22Rv1 (cell line): Measurements from ENCODE around the gene ATRNL1.
"Not testable (repeated sequence)": the region's sequence is repeated elsewhere in the genome, so short reads cannot be mapped to it uniquely, and the experiment has no call there.

ENCODE experiments used
- H3K27ac ChIP-seq: fragments of 450-650 bp; 2 replicates; pipeline ENCODE4 v1.5.1; 2017
- CTCF ChIP-seq: fragments of 450-650 bp; IDR thresholded peaks from 2 replicates; pipeline ENCODE4 v1.5.1; 2017; ENCODE audit warnings: mild to moderate bottlenecking
- ZFX ChIP-seq: fragments of 450-650 bp; IDR thresholded peaks from 2 replicates; pipeline ENCODE4 v1.6.1; 2017; ENCODE audit warnings: antibody characterized with exemption, borderline replicate concordance

ATRNL1 gene

DNA sequence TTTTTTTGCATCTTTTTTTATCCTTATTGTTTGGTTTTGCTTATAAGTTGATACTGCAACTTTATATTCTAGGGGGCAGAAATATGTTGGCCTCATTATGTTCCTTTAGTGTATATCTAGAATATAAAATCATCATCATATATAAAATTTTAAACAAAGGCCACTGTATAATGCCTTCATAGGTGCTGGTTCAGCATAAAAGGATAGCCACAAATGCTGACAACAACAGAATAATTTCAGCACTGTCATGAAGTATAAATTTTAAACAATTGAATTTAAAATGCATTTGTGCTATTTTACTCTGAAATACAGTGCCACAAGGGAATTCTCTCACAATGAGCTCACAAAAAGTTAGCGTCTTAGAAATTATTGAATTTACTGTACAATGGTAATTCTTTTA is 285.9 kb downstream of the ATRNL1 start:
- no peak overlapping the region for H3K27ac ChIP-seq
- no peak for TF ChIP-seq ZFX
- no peak for TF ChIP-seq CTCF

DNA sequence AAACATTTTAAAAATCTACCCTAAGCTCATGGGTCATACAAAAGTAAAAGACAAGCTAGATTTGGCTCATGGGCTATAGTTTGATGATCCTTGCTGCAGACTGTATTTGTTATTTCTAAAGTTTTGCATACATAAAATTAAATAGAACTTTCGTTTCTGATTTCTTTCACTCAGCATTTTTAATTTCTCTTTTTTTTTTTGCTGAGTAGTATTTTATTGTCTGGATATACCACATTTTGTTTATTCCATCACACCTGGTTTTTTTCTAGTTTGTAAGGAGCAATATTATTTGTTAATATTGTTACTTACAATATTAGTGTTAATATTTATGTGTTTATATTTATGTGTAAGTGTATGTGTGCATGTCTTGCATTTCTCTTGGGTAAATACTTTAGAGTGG is 291.5 kb downstream of the ATRNL1 start:
- TF ChIP-seq ZFX, result no peak
- no peak for TF ChIP-seq CTCF
- H3K27ac ChIP-seq, result no peak overlapping the region

- TF ChIP-seq ZFX (no peak), CTCF (no peak)
- no peak overlapping the region for H3K27ac ChIP-seq
Measured at GRCh38 chr10:115390607-115391006, 297.4 kb downstream of the ATRNL1 start.

DNA sequence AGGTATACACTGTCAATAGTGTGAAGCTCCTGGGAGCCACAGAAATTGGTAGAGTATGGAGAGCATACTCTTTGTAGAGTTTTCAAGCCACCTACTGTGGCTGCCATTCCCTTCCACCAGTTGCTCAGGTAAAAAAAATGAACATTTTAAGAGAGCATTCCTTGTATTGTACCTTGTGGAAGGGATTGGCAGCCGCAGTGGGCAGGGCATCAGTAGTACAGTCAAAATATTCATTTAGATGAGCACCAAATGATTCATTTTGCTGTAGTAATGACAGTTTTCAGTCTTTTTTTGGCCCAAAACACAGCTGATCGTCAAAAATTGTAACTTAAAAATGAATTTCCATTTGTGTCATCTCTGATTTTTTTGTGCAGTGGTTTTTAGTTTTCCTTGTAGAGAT is 304.9 kb downstream of the ATRNL1 start:
- no peak for TF ChIP-seq CTCF
- no peak for TF ChIP-seq ZFX
- no peak overlapping the region for H3K27ac ChIP-seq

DNA sequence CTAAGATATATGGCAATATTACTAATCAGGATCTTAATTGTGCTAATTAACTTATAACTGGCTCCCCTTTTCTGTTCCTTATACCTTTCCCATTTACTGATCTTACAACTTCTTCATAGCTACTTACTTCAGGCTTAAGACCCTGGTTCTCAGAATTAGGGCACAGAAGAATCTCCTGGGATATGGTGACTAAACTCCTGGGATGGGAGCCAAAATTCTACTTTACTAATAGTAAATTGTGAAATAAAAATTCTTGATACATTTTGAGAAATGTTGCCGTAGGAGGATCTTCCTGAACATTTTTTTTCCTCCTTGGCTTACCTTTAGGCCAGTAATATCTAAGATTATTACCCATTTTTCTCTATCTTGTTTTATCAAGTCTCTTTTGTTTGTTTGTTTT is 309.5 kb downstream of the ATRNL1 start:
- TF ChIP-seq CTCF (no peak), ZFX (no peak)
- no peak overlapping the region for H3K27ac ChIP-seq

DNA sequence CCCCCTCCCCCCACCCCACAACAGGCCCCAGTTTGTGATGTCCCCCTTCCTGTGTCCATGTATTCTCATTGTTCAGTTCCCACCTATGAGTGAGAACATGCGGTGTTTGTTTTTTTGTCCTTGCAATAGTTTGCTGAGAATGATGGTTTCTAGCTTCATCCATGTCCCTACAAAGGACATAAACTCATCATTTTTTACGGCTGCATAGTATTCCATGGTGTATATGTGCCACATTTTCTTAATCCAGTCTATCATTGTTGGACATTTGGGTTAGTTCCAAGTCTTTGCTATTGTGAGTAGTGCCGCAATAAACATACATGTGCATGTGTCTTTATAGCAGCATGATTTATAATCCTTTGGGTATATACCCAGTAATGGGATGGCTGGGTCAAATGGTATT is 312.7 kb downstream of the ATRNL1 start:
- H3K27ac ChIP-seq, result not testable (repeated sequence)

- no peak overlapping the region for H3K27ac ChIP-seq
- no peak for TF ChIP-seq CTCF
- TF ChIP-seq ZFX, result no peak
Measured at GRCh38 chr10:115409347-115409746, 316.2 kb downstream of the ATRNL1 start.

GRCh38 chr10:115417585-115418265 is 324.6 kb downstream of the ATRNL1 start:
- no peak overlapping the region for H3K27ac ChIP-seq
- TF ChIP-seq ZFX (no peak), CTCF (peak; percentile 81)
